ENCODE data around the gene F9. TPM values are rescaled to one million over a fixed set of nuclear protein-coding genes. Genes with fewer than 3 reads are reported as not detected.

Gene F9
- total RNA-seq, 1 experiment from 2014 or later = not detected

- no peak overlapping the region for H3K27ac Mint-ChIP-seq (ENCODE audit: unreplicated experiment)
- POLR2A ChIA-PET = no interaction called here
- H3K4me3 Mint-ChIP-seq (ENCODE audit: unreplicated experiment) = no peak overlapping the region
- no peaks in the 10 kb centered on the region for H3K36me3 ChIP-seq (ENCODE audit: control insufficient read depth, insufficient read depth, low read length)
- no peaks in the 10 kb centered on the region for H3K4me1 Mint-ChIP-seq (ENCODE audit: low read depth, unreplicated experiment)
- no peaks in the 10 kb centered on the region for H3K9me3 ChIP-seq
- peak in 1 of 2 experiments; percentile 43 for DNase-seq
- no peaks in the 10 kb centered on the region for H3K9me3 Mint-ChIP-seq (ENCODE audit: unreplicated experiment)
- no peaks in the 10 kb centered on the region for H3K27me3 ChIP-seq (replicated peaks; ENCODE audit: control insufficient read depth, insufficient read depth, low read length)
- no peaks in the 10 kb centered on the region for H3K36me3 Mint-ChIP-seq (ENCODE audit: insufficient read depth, unreplicated experiment)
- H3K4me3 ChIP-seq (ENCODE audit: low read depth, low read length) = no peak overlapping the region
- no TSS peak for BruUV-seq (replicated peaks)
- TF ChIP-seq CTCF (IDR thresholded peaks at IDR 0.05; ENCODE audit: insufficient read depth in 1 of 2, low read depth in 1 of 2, low read length in 1 of 2, severe bottlenecking in 1 of 2, unreplicated experiment in 1 of 2) = peak; percentile 36 to 57
- CTCF ChIA-PET = interaction anchor here (1.3 to 1.5 kb wide), 2 partner anchors 37 to 784 kb away, joined by 3 read pairs; no protein-coding TSS in a partner anchor
- no peaks in the 10 kb centered on the region for H3K4me1 ChIP-seq
- no peaks in the 10 kb centered on the region for H3K27me3 Mint-ChIP-seq (ENCODE audit: insufficient read depth, unreplicated experiment)
- intact Hi-C loops (cut with micrococcal nuclease; ENCODE audit: unreplicated experiment) = loop anchor here (1.0 to 5.0 kb wide), 5 partner anchors 84 to 802 kb away; no protein-coding TSS in a partner anchor
These were observed 29.0 kb downstream of the F9 start for GRCh38 chrX:139559383-139560042.

- DNase-seq = no peak
These were observed 29.7 kb downstream of the F9 start for GRCh38 chrX:139560221-139560620.

GRCh38 chrX:139563251-139563650, 32.7 kb downstream of the F9 start:
- H3K4me3 ChIP-seq (ENCODE audit: low read depth, low read length) = no peak overlapping the region
- no peaks in the 10 kb centered on the region for H3K4me1 ChIP-seq
- no peaks in the 10 kb centered on the region for H3K9me3 ChIP-seq
- CTCF ChIA-PET = no interaction called here
- DNase-seq = no peak
- Mint-ChIP-seq H3K4me1 (ENCODE audit: low read depth, unreplicated experiment) (no peaks in the 10 kb centered on the region), H3K36me3 (ENCODE audit: insufficient read depth, unreplicated experiment) (no peaks in the 10 kb centered on the region), H3K9me3 (ENCODE audit: unreplicated experiment) (no peaks in the 10 kb centered on the region), H3K27me3 (ENCODE audit: insufficient read depth, unreplicated experiment) (no peaks in the 10 kb centered on the region), H3K4me3 (ENCODE audit: unreplicated experiment) (no peak overlapping the region), H3K27ac (ENCODE audit: unreplicated experiment) (no peak overlapping the region)
- H3K36me3 ChIP-seq (ENCODE audit: control insufficient read depth, insufficient read depth, low read length) = no peaks in the 10 kb centered on the region
- H3K27me3 ChIP-seq (replicated peaks; ENCODE audit: control insufficient read depth, insufficient read depth, low read length) = no peaks in the 10 kb centered on the region
- intact Hi-C loops (cut with micrococcal nuclease; ENCODE audit: unreplicated experiment) = no loop called here
- no peak for TF ChIP-seq CTCF (IDR thresholded peaks at IDR 0.05; ENCODE audit: insufficient read depth in 1 of 2, low read depth in 1 of 2, low read length in 1 of 2, severe bottlenecking in 1 of 2, unreplicated experiment in 1 of 2)
- no TSS peak for BruUV-seq (replicated peaks)
- POLR2A ChIA-PET = no interaction called here

More at GRCh38 chrX:139560221-139560620, 29.7 kb downstream of the F9 start:
- H3K4me3 Mint-ChIP-seq (ENCODE audit: unreplicated experiment) = no peak overlapping the region
- CTCF ChIA-PET = interaction anchor here (1.5 kb wide), 1 partner anchor 36 kb away, joined by 3 read pairs; no protein-coding TSS in a partner anchor
- no peak overlapping the region for H3K4me3 ChIP-seq (ENCODE audit: low read depth, low read length)
- H3K4me1 ChIP-seq = no peaks in the 10 kb centered on the region
- H3K9me3 ChIP-seq = no peaks in the 10 kb centered on the region
- BruUV-seq (replicated peaks) = no TSS peak
- no peaks in the 10 kb centered on the region for H3K36me3 Mint-ChIP-seq (ENCODE audit: insufficient read depth, unreplicated experiment)
- no peaks in the 10 kb centered on the region for H3K36me3 ChIP-seq (ENCODE audit: control insufficient read depth, insufficient read depth, low read length)
- H3K27me3 Mint-ChIP-seq (ENCODE audit: insufficient read depth, unreplicated experiment) = no peaks in the 10 kb centered on the region
- no peak for TF ChIP-seq CTCF (IDR thresholded peaks at IDR 0.05; ENCODE audit: insufficient read depth in 1 of 2, low read depth in 1 of 2, low read length in 1 of 2, severe bottlenecking in 1 of 2, unreplicated experiment in 1 of 2)
- intact Hi-C loops (cut with micrococcal nuclease; ENCODE audit: unreplicated experiment) = no loop called here
- no peak overlapping the region for H3K27ac Mint-ChIP-seq (ENCODE audit: unreplicated experiment)
- H3K27me3 ChIP-seq (replicated peaks; ENCODE audit: control insufficient read depth, insufficient read depth, low read length) = no peaks in the 10 kb centered on the region
- H3K9me3 Mint-ChIP-seq (ENCODE audit: unreplicated experiment) = no peaks in the 10 kb centered on the region
- POLR2A ChIA-PET = no interaction called here
- no peaks in the 10 kb centered on the region for H3K4me1 Mint-ChIP-seq (ENCODE audit: low read depth, unreplicated experiment)
